OCI-LY7 (cell line): Measurements from ENCODE around the gene GADD45B. TPM values are rescaled to one million over a fixed set of nuclear protein-coding genes. Genes with fewer than 3 reads are reported as not detected.

Experiments
- BruUV-seq: library from RNA; stranded (reverse); fragments of 400-500 nt; replicated peaks from 2 replicates; lab custom pipeline; 2021; lab: Mats Ljungman, UMichigan
- CTCF ChIA-PET: fragments of 300-600 bp; sonication (Branson Sonifier 250); formaldehyde crosslinking; loops from one replicate; lab custom pipeline; 2022; ENCODE audit warnings: antibody characterized with exemption; ENCODE audit not compliant: unreplicated experiment; lab: Charles Lee
- POLR2A ChIA-PET: fragments of 300-600 bp; sonication (Branson Sonifier 250); formaldehyde crosslinking; loops from one replicate; lab custom pipeline; 2022; ENCODE audit warnings: antibody characterized with exemption; lab: Charles Lee
- DNase-seq: peaks from one replicate; pipeline ENCODE4 v3.0.0-alpha.2; 2015; ENCODE audit warnings: low spot score
- H2AFZ ChIP-seq: fragments of 200-600 bp; sonication (generic), shearing (Covaris generic); 2 replicates; pipeline ENCODE4 v1.6.1; 2014; ENCODE audit warnings: mild to moderate bottlenecking, antibody characterized with exemption, low read length, moderate library complexity
- H3K27ac ChIP-seq: fragments of 200-600 bp; sonication (generic); 2 replicates; pipeline ENCODE4 v1.5.1; 2014; ENCODE audit warnings: mixed run types, low read depth, mild to moderate bottlenecking, moderate library complexity, low read length, inconsistent platforms; ENCODE audit not compliant: poor library complexity, severe bottlenecking
- H3K36me3 ChIP-seq: fragments of 200-600 bp; sonication (generic); 2 replicates; pipeline ENCODE4 v1.6.1; 2014; ENCODE audit warnings: mild to moderate bottlenecking, antibody characterized with exemption, low read length, moderate library complexity, mixed read lengths; ENCODE audit not compliant: insufficient read depth
- H3K4me1 ChIP-seq: fragments of 200-600 bp; sonication (generic); 2 replicates; pipeline ENCODE4 v1.5.1; 2014; ENCODE audit warnings: mild to moderate bottlenecking, low read length; ENCODE audit not compliant: insufficient read depth, poor library complexity, severe bottlenecking
- H3K4me2 ChIP-seq: fragments of 200-600 bp; sonication (generic); 2 replicates; pipeline ENCODE4 v1.6.1; 2014; ENCODE audit warnings: mild to moderate bottlenecking, low read length
- H3K4me3 ChIP-seq: fragments of 200-600 bp; sonication (generic); 2 replicates; pipeline ENCODE4 v1.5.1; 2014; ENCODE audit warnings: mild to moderate bottlenecking, low read depth, low read length; ENCODE audit not compliant: poor library complexity, severe bottlenecking
- H3K79me2 ChIP-seq: fragments of 200-600 bp; sonication (generic); 2 replicates; pipeline ENCODE4 v1.6.1; 2016; ENCODE audit warnings: low read depth, mild to moderate bottlenecking, low read length, moderate library complexity, mixed read lengths; ENCODE audit not compliant: insufficient read depth
- H3K9me2 ChIP-seq: fragments of 200-600 bp; sonication (generic); 2 replicates; pipeline ENCODE4 v1.6.1; 2016; ENCODE audit warnings: mild to moderate bottlenecking, low read length, mixed read lengths; ENCODE audit not compliant: insufficient read depth
- H3K9me3 ChIP-seq: fragments of 200-600 bp; sonication (generic); 2 replicates; pipeline ENCODE4 v1.6.1; 2014; ENCODE audit warnings: mild to moderate bottlenecking, mixed run types, low read length, mixed read lengths
- H4K20me1 ChIP-seq: fragments of 200-600 bp; sonication (generic); 2 replicates; pipeline ENCODE4 v1.6.1; 2014; ENCODE audit warnings: mild to moderate bottlenecking, antibody characterized with exemption, low read length, moderate library complexity, mixed read lengths; ENCODE audit not compliant: insufficient read depth
- CTCF ChIP-seq: fragments of 200-600 bp; sonication (generic); conservative IDR thresholded peaks from 2 replicates; pipeline ENCODE4 v1.5.1; 2014; ENCODE audit warnings: mild to moderate bottlenecking, antibody characterized with exemption, low read length, moderate library complexity, mixed read lengths
- EZH2phosphoT487 ChIP-seq: fragments of 200-600 bp; sonication (generic); IDR thresholded peaks from 2 replicates; pipeline ENCODE4 v1.6.1; 2018; ENCODE audit warnings: low read depth, borderline replicate concordance, mild to moderate bottlenecking, mixed run types, antibody characterized with exemption, low read length, moderate library complexity, mixed read lengths
- intact Hi-C: fragments of 100-400 bp; cut with micrococcal nuclease; formaldehyde crosslinking; loops from one replicate; pipeline ENCODE4 v1.10.0; 2022; ENCODE audit not compliant: unreplicated experiment
- total RNA-seq, 2 experiments: library from RNA; depleted of rRNA in 1 of 2; stranded (reverse); fragments of >200 nt in 1 of 2; shearing (Covaris generic) in 1 of 2; gene quantifications; 2 replicates each; pipeline ENCODE4 v1.2.3, GENCODE V29; 2014 to 2022

GADD45B gene
- total RNA-seq, 2 experiments from 2014 or later, result 40.5 to 98.4 TPM

DNA sequence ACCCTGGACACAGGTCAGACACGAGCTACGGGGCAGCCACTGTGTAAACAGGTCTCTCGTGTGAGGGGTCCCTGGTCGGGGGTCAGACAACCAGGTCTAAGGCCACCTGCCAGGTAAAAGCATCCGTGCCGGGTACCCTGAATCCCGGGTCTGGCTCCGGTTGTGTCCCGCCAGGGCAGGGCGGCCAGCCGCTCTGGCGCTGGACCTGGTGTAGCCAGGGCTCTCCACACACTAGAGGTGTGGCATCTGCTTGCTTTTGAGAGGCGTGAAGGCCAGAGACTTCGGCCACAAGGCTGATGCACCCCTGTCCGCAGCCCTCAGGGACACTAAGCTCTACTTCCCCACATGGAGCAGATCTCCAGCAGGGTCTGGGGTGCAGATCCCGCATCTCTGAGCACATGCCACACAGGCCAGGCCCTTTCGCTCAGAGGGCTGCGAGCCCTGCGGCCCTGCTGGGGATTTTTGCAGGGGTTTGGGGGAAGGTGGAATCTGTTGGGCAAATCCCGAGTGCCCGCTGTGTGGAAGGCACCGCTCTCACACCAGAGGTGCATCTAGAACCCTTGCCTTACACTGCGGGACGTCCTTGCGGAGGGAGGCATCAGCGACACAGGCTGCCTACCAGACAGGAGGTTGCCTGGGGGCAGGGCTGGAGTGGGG is 34.7 kb upstream of the GADD45B start:
- Histone ChIP-seq H3K4me1 (peaks cover 3% of the 10 kb centered on the region), H3K79me2 (peaks cover 17% of the 10 kb centered on the region), H4K20me1 (no peaks in the 10 kb centered on the region), H3K36me3 (peaks cover 79% of the 10 kb centered on the region), H3K9me3 (no peaks in the 10 kb centered on the region), H3K27ac (no peak overlapping the region), H3K4me3 (no peak overlapping the region), H3K4me2 (no peak overlapping the region), H2AFZ (no peak overlapping the region), H3K9me2 (no peaks in the 10 kb centered on the region)
- intact Hi-C loops, result no loop called here
- DNase-seq, result no peak
- CTCF ChIA-PET, result no interaction called here
- no peak for TF ChIP-seq CTCF
- no peak for TF ChIP-seq EZH2phosphoT487
- BruUV-seq, result no TSS peak
- POLR2A ChIA-PET, result interaction anchor here (0.6 kb wide), 1 partner anchor 35 kb away, joined by 3 read pairs; the partner anchor contains the start of gene GADD45B

- BruUV-seq, result no TSS peak
- POLR2A ChIA-PET, result interaction anchor here (0.6 kb wide), 1 partner anchor 9 kb away, joined by 3 read pairs; no protein-coding TSS in a partner anchor
- no peak for DNase-seq
- intact Hi-C loops, result no loop called here
- H3K36me3 ChIP-seq, result peaks cover 75% of the 10 kb centered on the region
- no peaks in the 10 kb centered on the region for H3K9me2 ChIP-seq
- H3K4me2 ChIP-seq, result no peak overlapping the region
- H3K27ac ChIP-seq, result no peak overlapping the region
- no peaks in the 10 kb centered on the region for H4K20me1 ChIP-seq
- TF ChIP-seq CTCF (no peak), EZH2phosphoT487 (no peak)
- no peaks in the 10 kb centered on the region for H3K9me3 ChIP-seq
- no peak overlapping the region for H2AFZ ChIP-seq
- H3K79me2 ChIP-seq, result peaks cover 37% of the 10 kb centered on the region
- H3K4me1 ChIP-seq, result peaks cover 19% of the 10 kb centered on the region
- CTCF ChIA-PET, result interaction anchor here (0.6 kb wide), 1 partner anchor 1413 kb away, joined by 3 read pairs; no protein-coding TSS in a partner anchor
- no peak overlapping the region for H3K4me3 ChIP-seq
These were observed 32.7 kb upstream of the GADD45B start for GRCh38 chr19:2443116-2443784.

GRCh38 chr19:2443785-2444182 is 32.1 kb upstream of the GADD45B start:
- H3K36me3 ChIP-seq, result peaks cover 74% of the 10 kb centered on the region
- no peak overlapping the region for H3K27ac ChIP-seq
- peaks cover 1% of the 10 kb centered on the region; the same call in 1 of the 2 replicates for H4K20me1 ChIP-seq
- no peaks in the 10 kb centered on the region for H3K9me2 ChIP-seq
- no TSS peak for BruUV-seq
- no peak overlapping the region for H2AFZ ChIP-seq
- intact Hi-C loops, result no loop called here
- CTCF ChIA-PET, result interaction anchor here (0.6 kb wide), 1 partner anchor 1413 kb away, joined by 3 read pairs; no protein-coding TSS in a partner anchor
- H3K9me3 ChIP-seq, result no peaks in the 10 kb centered on the region
- H3K4me1 ChIP-seq, result peaks cover 19% of the 10 kb centered on the region
- H3K4me2 ChIP-seq, result no peak overlapping the region
- POLR2A ChIA-PET, result interaction anchor here (0.6 kb wide), 1 partner anchor 10 kb away, joined by 3 read pairs; no protein-coding TSS in a partner anchor
- DNase-seq, result no peak
- TF ChIP-seq EZH2phosphoT487 (no peak), CTCF (no peak)
- H3K79me2 ChIP-seq, result peaks cover 42% of the 10 kb centered on the region
- H3K4me3 ChIP-seq, result no peak overlapping the region
